NOMO-1 treated with dmso at 0.1 percent for 144 hours (cell line): Measurements from ENCODE around the gene RILPL1.
A peak's percentile ranks its signal among the peaks of the same experiment; 100 is the strongest.
"Not testable (repeated sequence)": the region's sequence is repeated elsewhere in the genome, so short reads cannot be mapped to it uniquely, and the experiment has no call there.

Experiments used
- DNase-seq: peaks from one replicate; lab custom pipeline; 2025; ENCODE audit not compliant: unreplicated experiment; lab: John Stamatoyannopoulos, UW

Gene RILPL1

GRCh38 chr12:123433615-123434014, 99.9 kb downstream of the RILPL1 start:
- DNase-seq: no peak

GRCh38 chr12:123431951-123432817, 101.3 kb downstream of the RILPL1 start:
- peak; percentile 41 for DNase-seq

DNA sequence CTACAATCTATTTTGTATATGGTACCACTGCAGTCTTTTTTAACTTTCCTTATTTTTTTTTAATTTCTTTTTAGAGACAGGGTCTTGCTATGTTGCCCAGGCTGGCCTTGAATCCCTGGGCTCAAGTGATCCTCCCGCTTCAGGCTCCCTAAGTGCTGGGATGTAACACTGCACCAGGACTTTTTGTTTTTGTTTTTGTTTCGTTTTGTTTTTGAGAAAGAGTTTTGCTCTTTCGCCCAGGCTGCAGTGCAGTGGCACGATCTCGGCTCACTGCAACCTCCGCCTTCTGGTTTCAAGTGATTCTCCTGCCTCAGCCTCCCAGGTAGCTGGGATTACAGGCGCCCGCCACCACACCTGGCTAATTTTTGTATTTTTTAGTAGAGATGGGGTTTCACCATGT, 104.4 kb downstream of the RILPL1 start:
- not testable (repeated sequence) for DNase-seq

- DNase-seq: no peak
Observed at GRCh38 chr12:123428591-123428990, 104.9 kb downstream of the RILPL1 start.

GRCh38 chr12:123427036-123427769, 106.3 kb downstream of the RILPL1 start:
- DNase-seq: no peak

DNA sequence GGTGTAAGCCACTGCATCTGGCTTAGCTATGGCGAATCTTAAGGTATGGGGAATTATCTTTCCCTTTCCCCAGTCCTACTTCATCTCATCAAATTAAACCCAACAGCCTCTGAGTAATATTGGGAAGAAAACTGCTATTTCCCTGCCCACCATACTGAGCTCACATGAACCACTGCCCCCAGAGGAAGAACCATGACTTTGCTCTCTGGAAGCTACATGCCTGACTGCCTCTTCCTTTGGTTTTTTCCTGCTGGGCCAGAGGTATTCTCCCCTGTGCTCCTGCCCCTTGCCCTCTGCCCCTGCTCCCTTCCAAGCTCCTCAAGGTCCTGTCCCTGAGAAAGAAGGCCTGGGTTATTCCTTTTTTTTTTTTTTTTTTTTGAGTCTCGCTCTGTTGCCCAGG, 112.2 kb downstream of the RILPL1 start:
- no peak for DNase-seq
